Activated naive CD4-positive, alpha-beta T cell treated with anti-CD3 and anti-CD28 coated beads, Interleukin-2, amount 50 U/mL, for 16 hours (primary cell): ENCODE data around the gene MN1.
"Not testable (repeated sequence)": the region's sequence is repeated elsewhere in the genome, so short reads cannot be mapped to it uniquely, and the experiment has no call there.

ENCODE experiments used
- DNase-seq: peaks from one replicate; pipeline ENCODE4 v3.0.0-alpha.2; 2020

The MN1 gene

GRCh38 chr22:27755521-27756211 is 45.9 kb downstream of the MN1 start:
- DNase-seq: no peak

GRCh38 chr22:27754888-27755480 is 46.6 kb downstream of the MN1 start:
- no peak for DNase-seq

- no peak for DNase-seq
Measured at GRCh38 chr22:27754247-27754887, 47.2 kb downstream of the MN1 start.

GRCh38 chr22:27752771-27753170 is 48.8 kb downstream of the MN1 start:
- no peak for DNase-seq

- no peak for DNase-seq
Measured at GRCh38 chr22:27752141-27752540, 49.4 kb downstream of the MN1 start.

GRCh38 chr22:27751277-27752070 is 50.1 kb downstream of the MN1 start:
- no peak for DNase-seq

GRCh38 chr22:27750584-27751265 is 50.8 kb downstream of the MN1 start:
- DNase-seq: no peak

- DNase-seq: no peak
Measured at GRCh38 chr22:27749597-27750225, 51.8 kb downstream of the MN1 start.

GRCh38 chr22:27748751-27749191 is 52.8 kb downstream of the MN1 start:
- no peak for DNase-seq

- no peak for DNase-seq
Measured at GRCh38 chr22:27748349-27748748, 53.2 kb downstream of the MN1 start.

GRCh38 chr22:27747396-27748221 is 53.9 kb downstream of the MN1 start:
- DNase-seq: no peak

GRCh38 chr22:27746918-27747317 is 54.6 kb downstream of the MN1 start:
- no peak for DNase-seq

- no peak for DNase-seq
Measured at GRCh38 chr22:27745809-27746208, 55.7 kb downstream of the MN1 start.

- DNase-seq: no peak
Measured at GRCh38 chr22:27745154-27745553, 56.4 kb downstream of the MN1 start.

GRCh38 chr22:27744078-27744477 is 57.5 kb downstream of the MN1 start:
- not testable (repeated sequence) for DNase-seq

- no peak for DNase-seq
Measured at GRCh38 chr22:27740202-27740748, 61.3 kb downstream of the MN1 start.

GRCh38 chr22:27737521-27737920 is 64.0 kb downstream of the MN1 start:
- DNase-seq: no peak

- DNase-seq: no peak
Measured at GRCh38 chr22:27734066-27734465, 67.5 kb downstream of the MN1 start.

- DNase-seq: no peak
Measured at GRCh38 chr22:27732841-27733240, 68.7 kb downstream of the MN1 start.

- no peak for DNase-seq
Measured at GRCh38 chr22:27732391-27732790, 69.2 kb downstream of the MN1 start.

- no peak for DNase-seq
Measured at GRCh38 chr22:27731621-27732020, 69.9 kb downstream of the MN1 start.
